ENCODE measurements around the gene HIVEP2. TPM values are rescaled to one million over a fixed set of nuclear protein-coding genes. Genes with fewer than 3 reads are reported as not detected.

HIVEP2 gene
- total and polyA plus RNA-seq, 2 experiments from 2014 or later = 8.3 to 21.0 TPM

- no peak for TF ChIP-seq EZH2 (IDR thresholded peaks at IDR 0.05; ENCODE audit: insufficient read depth, poor library complexity, severe bottlenecking)
- TF ChIP-seq EZH2phosphoT487 (IDR thresholded peaks at IDR 0.05; ENCODE audit: insufficient read depth, low read depth) = no peak
- no peak for DNase-seq
- in situ Hi-C loops (cut with MboI) = no loop called here
- no peak overlapping the region for H3K4me3 ChIP-seq
- no peak overlapping the region for H2AFZ ChIP-seq
- H3K27ac ChIP-seq = no peak overlapping the region
- no peak overlapping the region for H3K4me2 ChIP-seq (ENCODE audit: unreplicated experiment)
- H3K79me2 ChIP-seq (ENCODE audit: insufficient read depth) = peaks cover 93% of the 10 kb centered on the region
- H3K9me2 ChIP-seq (ENCODE audit: insufficient read depth) = no peaks in the 10 kb centered on the region
- no peaks in the 10 kb centered on the region for H4K20me1 ChIP-seq (ENCODE audit: insufficient read depth)
- 84 to 86% methylated on average over 3 of the region's 3 CpGs for WGBS, 2 experiments (ENCODE audit: low coverage in 1 of 2, low lambda C conversion rate in 2 of 2, missing lambda C conversion rate in 2 of 2)
- H3K9ac ChIP-seq = no peak overlapping the region
- H3K4me1 ChIP-seq (ENCODE audit: insufficient read depth) = peaks cover 36% of the 10 kb centered on the region
- peaks cover 46% of the 10 kb centered on the region for H3F3A ChIP-seq (ENCODE audit: insufficient read depth)
- H3K36me3 ChIP-seq (ENCODE audit: low read depth) = no peaks in the 10 kb centered on the region
- no peaks in the 10 kb centered on the region for H3K27me3 ChIP-seq (replicated peaks; ENCODE audit: insufficient read depth)
- H3K9me3 ChIP-seq (ENCODE audit: low read depth) = no peaks in the 10 kb centered on the region
Observed at GRCh38 chr6:142834853-142835252, 110.1 kb downstream of the HIVEP2 start.

- in situ Hi-C loops (cut with MboI) = no loop called here
- H3K9ac ChIP-seq = peak overlapping the region; percentile 40; the same call in 1 of the 2 replicates
- no peaks in the 10 kb centered on the region for H3K9me3 ChIP-seq (ENCODE audit: low read depth)
- peaks cover 33% of the 10 kb centered on the region for H3K4me1 ChIP-seq (ENCODE audit: insufficient read depth)
- no peaks in the 10 kb centered on the region for H4K20me1 ChIP-seq (ENCODE audit: insufficient read depth)
- H3K9me2 ChIP-seq (ENCODE audit: insufficient read depth) = no peaks in the 10 kb centered on the region
- peak overlapping the region; percentile 61 for H3K4me2 ChIP-seq (ENCODE audit: unreplicated experiment)
- DNase-seq = no peak
- no peaks in the 10 kb centered on the region for H3K27me3 ChIP-seq (replicated peaks; ENCODE audit: insufficient read depth)
- H3F3A ChIP-seq (ENCODE audit: insufficient read depth) = peaks cover 37% of the 10 kb centered on the region
- no peak for TF ChIP-seq EZH2 (IDR thresholded peaks at IDR 0.05; ENCODE audit: insufficient read depth, poor library complexity, severe bottlenecking)
- TF ChIP-seq EZH2phosphoT487 (IDR thresholded peaks at IDR 0.05; ENCODE audit: insufficient read depth, low read depth) = no peak
- H3K36me3 ChIP-seq (ENCODE audit: low read depth) = no peaks in the 10 kb centered on the region
- WGBS, 2 experiments (ENCODE audit: low coverage in 1 of 2, low lambda C conversion rate in 2 of 2, missing lambda C conversion rate in 2 of 2) = 97 to 98% methylated on average over 2 of the region's 2 CpGs
- H3K79me2 ChIP-seq (ENCODE audit: insufficient read depth) = peaks cover 93% of the 10 kb centered on the region
- no peak overlapping the region for H2AFZ ChIP-seq
- peak overlapping the region; percentile 76 for H3K27ac ChIP-seq
- no peak overlapping the region for H3K4me3 ChIP-seq
Observed at GRCh38 chr6:142833798-142834197, 111.2 kb downstream of the HIVEP2 start.

DNA sequence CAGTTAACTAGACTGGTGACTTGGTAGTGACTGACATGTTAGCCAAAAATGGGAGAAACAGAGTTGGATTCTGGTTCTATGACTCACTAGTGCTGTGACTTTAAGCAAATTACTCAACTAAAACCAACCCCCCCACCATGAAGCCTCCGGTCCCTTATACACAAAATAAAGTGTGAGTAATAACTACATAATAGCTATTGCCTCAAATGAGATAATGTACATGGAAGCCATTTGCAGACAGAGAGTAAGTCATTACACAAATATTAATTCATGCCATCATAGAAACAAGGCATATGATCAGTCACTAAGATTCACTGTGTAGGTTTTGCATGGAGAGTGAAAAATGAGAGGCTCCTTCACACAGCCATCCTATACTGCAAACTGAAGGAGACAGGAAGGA, 111.9 kb downstream of the HIVEP2 start:
- 0% methylated on average over 1 of the region's 1 CpG for WGBS, 2 experiments (ENCODE audit: low coverage in 1 of 2, low lambda C conversion rate in 2 of 2, missing lambda C conversion rate in 2 of 2)

DNA sequence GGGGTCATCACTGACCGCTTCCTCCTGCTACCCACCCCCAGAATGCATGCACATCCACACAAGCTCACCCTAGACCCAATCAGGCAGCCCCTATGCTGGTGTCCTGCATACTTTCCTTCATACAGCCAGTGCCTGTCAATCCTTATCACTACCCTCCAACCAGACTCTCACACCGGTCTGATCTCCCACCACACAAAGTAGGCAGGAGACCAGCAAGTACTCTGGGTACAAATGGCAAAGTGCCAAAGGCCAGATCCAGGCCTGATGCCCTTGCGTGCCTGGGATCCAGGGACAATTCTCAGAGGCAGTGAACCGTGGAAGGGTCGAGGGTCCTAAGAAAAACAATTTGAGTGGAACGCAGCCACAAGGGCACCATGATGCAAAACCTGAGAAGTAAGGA, 114.2 kb downstream of the HIVEP2 start:
- Histone ChIP-seq H3K9me3 (ENCODE audit: low read depth) (no peaks in the 10 kb centered on the region), H3K4me1 (ENCODE audit: insufficient read depth) (peaks cover 22% of the 10 kb centered on the region), H4K20me1 (ENCODE audit: insufficient read depth) (no peaks in the 10 kb centered on the region), H2AFZ (no peak overlapping the region), H3K79me2 (ENCODE audit: insufficient read depth) (peaks cover 93% of the 10 kb centered on the region), H3K4me3 (no peak overlapping the region), H3K9ac (no peak overlapping the region), H3K9me2 (ENCODE audit: insufficient read depth) (no peaks in the 10 kb centered on the region), H3K4me2 (ENCODE audit: unreplicated experiment) (no peak overlapping the region), H3K27ac (no peak overlapping the region), H3K27me3 (replicated peaks; ENCODE audit: insufficient read depth) (no peaks in the 10 kb centered on the region), H3K36me3 (ENCODE audit: low read depth) (no peaks in the 10 kb centered on the region), H3F3A (ENCODE audit: insufficient read depth) (peaks cover 29% of the 10 kb centered on the region)
- TF ChIP-seq EZH2phosphoT487 (IDR thresholded peaks at IDR 0.05; ENCODE audit: insufficient read depth, low read depth) (no peak), EZH2 (IDR thresholded peaks at IDR 0.05; ENCODE audit: insufficient read depth, poor library complexity, severe bottlenecking) (no peak)
- no peak for DNase-seq
- WGBS, 2 experiments (ENCODE audit: low coverage in 1 of 2, low lambda C conversion rate in 2 of 2, missing lambda C conversion rate in 2 of 2) = 98% methylated on average over 6 of the region's 6 CpGs
- in situ Hi-C loops (cut with MboI) = no loop called here

More for the DNA sequence above, 111.9 kb downstream of the HIVEP2 start:
- Histone ChIP-seq H2AFZ (no peak overlapping the region), H3K4me3 (peak overlapping the region; percentile 22; the same call in 1 of the 2 replicates), H3K9ac (peak overlapping the region; percentile 40), H3K4me1 (ENCODE audit: insufficient read depth) (peaks cover 26% of the 10 kb centered on the region), H3K27me3 (replicated peaks; ENCODE audit: insufficient read depth) (no peaks in the 10 kb centered on the region), H3K79me2 (ENCODE audit: insufficient read depth) (peaks cover 93% of the 10 kb centered on the region), H3F3A (ENCODE audit: insufficient read depth) (peaks cover 30% of the 10 kb centered on the region), H3K9me3 (ENCODE audit: low read depth) (no peaks in the 10 kb centered on the region), H3K9me2 (ENCODE audit: insufficient read depth) (no peaks in the 10 kb centered on the region), H3K36me3 (ENCODE audit: low read depth) (no peaks in the 10 kb centered on the region), H4K20me1 (ENCODE audit: insufficient read depth) (no peaks in the 10 kb centered on the region), H3K4me2 (ENCODE audit: unreplicated experiment) (peak overlapping the region; percentile 61), H3K27ac (peak overlapping the region; percentile 76)
- in situ Hi-C loops (cut with MboI) = no loop called here
- no peak for TF ChIP-seq EZH2 (IDR thresholded peaks at IDR 0.05; ENCODE audit: insufficient read depth, poor library complexity, severe bottlenecking)
- peak; percentile 95 for DNase-seq
